Measurements from ENCODE around the gene NPAS1.
"Not testable (repeated sequence)": the region's sequence is repeated elsewhere in the genome, so short reads cannot be mapped to it uniquely, and the experiment has no call there.

Gene NPAS1

DNA sequence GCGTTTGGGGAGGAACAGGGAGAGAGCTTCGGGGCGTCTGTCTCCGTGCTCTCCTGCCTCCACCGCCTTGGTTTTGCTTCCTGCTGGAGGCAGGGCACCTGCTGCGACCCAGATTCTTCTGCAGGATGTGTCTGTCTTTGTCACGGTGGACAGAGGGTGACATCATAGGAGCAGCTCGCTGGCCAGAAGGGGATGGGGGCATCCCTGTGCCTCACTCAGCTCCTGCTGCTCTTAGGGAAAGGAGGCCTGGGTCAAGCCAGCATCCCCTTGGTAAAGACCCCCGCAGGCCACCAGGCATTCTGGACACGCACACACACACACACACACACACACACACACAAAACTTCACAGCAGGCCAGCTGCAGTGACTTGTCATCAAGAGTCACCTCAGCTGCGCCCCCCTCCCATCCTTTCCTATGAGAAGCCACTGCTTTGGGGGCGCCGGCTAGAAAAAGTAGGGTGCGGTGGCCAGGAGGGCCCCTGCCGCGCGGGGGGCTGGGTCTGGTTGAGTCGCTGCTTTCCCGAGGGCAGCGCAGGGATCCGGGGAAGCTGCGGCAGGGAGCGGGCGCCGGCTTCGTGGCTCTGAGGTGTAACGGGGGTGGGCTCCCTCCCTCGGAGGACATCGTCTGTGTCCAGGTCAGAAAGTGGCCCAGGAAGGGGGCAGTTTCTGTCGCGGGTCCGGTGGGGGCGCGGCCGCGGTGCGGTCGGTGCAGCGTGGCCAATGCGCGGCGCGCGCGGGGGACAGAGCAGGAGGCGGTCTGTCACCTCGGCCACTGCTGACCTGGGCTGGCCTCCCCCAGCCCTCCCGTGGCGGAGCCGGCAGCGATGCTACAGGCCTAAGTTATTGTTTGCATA lies 15.8 kb upstream of the NPAS1 start:
- H3K4me3 ChIP-seq (ENCODE audit: low read depth, low read length): no peak overlapping the region
- DNase-seq (ENCODE audit: low read depth, low spot score): no peak
- TF ChIP-seq, protein P1, sequence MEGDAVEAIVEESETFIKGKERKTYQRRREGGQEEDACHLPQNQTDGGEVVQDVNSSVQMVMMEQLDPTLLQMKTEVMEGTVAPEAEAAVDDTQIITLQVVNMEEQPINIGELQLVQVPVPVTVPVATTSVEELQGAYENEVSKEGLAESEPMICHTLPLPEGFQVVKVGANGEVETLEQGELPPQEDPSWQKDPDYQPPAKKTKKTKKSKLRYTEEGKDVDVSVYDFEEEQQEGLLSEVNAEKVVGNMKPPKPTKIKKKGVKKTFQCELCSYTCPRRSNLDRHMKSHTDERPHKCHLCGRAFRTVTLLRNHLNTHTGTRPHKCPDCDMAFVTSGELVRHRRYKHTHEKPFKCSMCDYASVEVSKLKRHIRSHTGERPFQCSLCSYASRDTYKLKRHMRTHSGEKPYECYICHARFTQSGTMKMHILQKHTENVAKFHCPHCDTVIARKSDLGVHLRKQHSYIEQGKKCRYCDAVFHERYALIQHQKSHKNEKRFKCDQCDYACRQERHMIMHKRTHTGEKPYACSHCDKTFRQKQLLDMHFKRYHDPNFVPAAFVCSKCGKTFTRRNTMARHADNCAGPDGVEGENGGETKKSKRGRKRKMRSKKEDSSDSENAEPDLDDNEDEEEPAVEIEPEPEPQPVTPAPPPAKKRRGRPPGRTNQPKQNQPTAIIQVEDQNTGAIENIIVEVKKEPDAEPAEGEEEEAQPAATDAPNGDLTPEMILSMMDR (IDR thresholded peaks at IDR 0.05; ENCODE audit: low read depth, low read length): no peak
- in situ Hi-C loops (cut with HindIII; ENCODE audit: low sequenced_read_pairs): no loop called here

DNA sequence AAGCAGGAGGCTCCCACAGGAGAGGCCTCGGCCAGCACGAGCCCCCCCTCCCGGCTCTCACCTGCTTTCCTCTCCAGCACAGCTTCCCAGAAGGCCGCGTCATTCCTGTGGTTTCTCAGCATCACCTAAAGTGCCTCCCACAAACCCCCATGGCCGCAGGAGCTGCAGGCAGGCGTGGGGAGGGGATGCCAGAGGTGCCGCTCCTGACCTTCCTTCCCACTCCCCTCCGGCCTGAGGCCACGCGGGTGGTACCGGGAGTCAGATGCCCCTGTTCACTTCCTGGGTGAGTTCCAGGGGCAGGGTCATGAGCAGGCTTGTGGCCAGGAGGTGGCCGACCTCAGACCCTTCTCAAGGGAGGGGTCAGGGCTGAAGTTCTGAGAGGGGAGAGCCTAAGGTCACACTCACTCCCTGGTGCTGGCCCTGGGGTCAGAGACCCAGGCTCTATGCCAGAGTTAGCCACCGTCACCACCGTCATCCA lies 14.4 kb upstream of the NPAS1 start:
- no peak overlapping the region for H3K4me3 ChIP-seq (ENCODE audit: low read depth, low read length)
- in situ Hi-C loops (cut with HindIII; ENCODE audit: low sequenced_read_pairs): no loop called here
- no peak for DNase-seq (ENCODE audit: low read depth, low spot score)
- TF ChIP-seq, protein P1 (IDR thresholded peaks at IDR 0.05; ENCODE audit: low read depth, low read length): no peak

DNA sequence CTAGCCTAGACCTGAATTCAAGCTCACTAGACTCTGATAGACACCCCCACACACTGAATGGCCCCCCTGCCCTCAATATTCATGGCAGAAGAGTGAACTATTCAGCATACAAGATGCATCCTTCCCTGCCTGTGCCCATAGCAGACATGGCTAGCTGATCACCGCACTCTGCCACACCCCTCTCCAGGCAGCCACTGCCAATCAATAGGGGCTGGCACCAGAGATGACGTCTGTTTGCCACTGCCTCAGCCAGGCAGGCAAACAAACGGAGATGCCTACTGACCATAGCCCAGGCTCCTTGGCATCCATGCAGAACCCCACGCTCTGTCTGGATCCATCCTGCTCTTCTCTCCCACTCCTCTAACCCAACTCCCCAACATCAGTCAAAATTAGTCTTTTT lies 13.8 kb upstream of the NPAS1 start:
- no peak for DNase-seq (ENCODE audit: low read depth, low spot score)
- TF ChIP-seq, protein P1 (IDR thresholded peaks at IDR 0.05; ENCODE audit: low read depth, low read length): no peak
- in situ Hi-C loops (cut with HindIII; ENCODE audit: low sequenced_read_pairs): no loop called here
- H3K4me3 ChIP-seq (ENCODE audit: low read depth, low read length): no peak overlapping the region

DNA sequence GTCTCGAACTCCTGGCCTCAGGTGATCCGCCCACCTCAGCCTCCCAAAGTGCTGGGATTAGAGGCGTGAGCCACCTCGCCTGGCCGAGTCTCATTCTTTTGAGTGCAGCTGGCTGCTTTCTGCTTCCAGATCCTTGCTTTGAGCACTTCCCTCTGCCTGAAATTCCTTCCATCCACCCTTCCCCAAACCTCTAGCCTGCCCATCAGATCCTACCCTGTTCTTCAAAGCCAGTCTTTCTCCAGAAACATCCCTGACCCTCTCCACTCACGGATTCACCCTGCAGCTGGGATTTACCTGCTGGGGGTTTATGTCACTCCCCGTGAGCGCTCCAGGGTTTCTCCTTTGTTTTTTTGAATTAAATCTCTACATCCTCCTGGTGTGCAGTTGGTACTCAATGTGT lies 13.1 kb upstream of the NPAS1 start:
- no peak for DNase-seq (ENCODE audit: low read depth, low spot score)
- H3K4me3 ChIP-seq (ENCODE audit: low read depth, low read length): no peak overlapping the region
- in situ Hi-C loops (cut with HindIII; ENCODE audit: low sequenced_read_pairs): no loop called here
- TF ChIP-seq, protein P1 (IDR thresholded peaks at IDR 0.05; ENCODE audit: low read depth, low read length): no peak

DNA sequence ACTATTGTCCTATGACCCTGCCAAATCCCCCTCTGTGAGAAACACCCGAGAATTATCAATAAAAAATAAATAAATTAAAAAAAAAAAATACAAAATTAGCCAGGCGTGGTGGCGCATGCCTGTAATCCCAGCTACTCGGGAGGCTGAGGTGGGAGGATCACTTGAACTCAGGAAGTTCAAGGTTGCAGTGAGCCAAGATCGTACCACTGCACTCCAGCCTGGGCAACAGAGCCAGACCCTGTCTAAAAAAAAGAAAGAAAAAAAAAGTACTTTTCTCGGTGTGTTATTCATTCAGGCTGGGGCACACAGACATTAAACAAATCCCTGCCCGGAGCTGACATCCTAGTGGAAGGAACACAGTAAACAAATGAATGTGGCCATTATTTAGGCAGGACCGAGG lies 9.1 kb upstream of the NPAS1 start:
- H3K4me3 ChIP-seq (ENCODE audit: low read depth, low read length); DNase-seq (ENCODE audit: low read depth, low spot score); in situ Hi-C loops (cut with HindIII; ENCODE audit: low sequenced_read_pairs): not testable (repeated sequence)

DNA sequence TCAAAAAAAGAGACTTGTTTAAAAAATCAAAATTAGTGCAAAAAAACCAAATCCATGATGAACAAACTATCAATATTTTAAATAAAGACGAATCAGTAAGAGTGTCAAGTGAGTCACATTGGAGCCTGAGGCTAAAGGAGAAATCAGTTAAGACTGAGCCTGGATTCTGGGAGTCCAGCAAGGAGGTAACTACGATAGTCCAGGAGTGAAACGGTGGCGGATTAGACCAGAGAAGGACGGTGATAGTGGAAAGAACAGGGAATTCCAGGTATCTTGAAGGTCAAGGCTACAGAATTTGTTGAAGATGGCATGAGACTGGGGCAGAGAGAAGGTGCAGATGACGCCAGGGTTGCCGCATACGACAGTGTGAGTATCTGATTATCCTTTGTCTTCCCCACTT lies 7.0 kb upstream of the NPAS1 start:
- no peak overlapping the region for H3K4me3 ChIP-seq (ENCODE audit: low read depth, low read length)
- in situ Hi-C loops (cut with HindIII; ENCODE audit: low sequenced_read_pairs): no loop called here
- DNase-seq (ENCODE audit: low read depth, low spot score): no peak
- TF ChIP-seq, protein P1 (IDR thresholded peaks at IDR 0.05; ENCODE audit: low read depth, low read length): no peak

DNA sequence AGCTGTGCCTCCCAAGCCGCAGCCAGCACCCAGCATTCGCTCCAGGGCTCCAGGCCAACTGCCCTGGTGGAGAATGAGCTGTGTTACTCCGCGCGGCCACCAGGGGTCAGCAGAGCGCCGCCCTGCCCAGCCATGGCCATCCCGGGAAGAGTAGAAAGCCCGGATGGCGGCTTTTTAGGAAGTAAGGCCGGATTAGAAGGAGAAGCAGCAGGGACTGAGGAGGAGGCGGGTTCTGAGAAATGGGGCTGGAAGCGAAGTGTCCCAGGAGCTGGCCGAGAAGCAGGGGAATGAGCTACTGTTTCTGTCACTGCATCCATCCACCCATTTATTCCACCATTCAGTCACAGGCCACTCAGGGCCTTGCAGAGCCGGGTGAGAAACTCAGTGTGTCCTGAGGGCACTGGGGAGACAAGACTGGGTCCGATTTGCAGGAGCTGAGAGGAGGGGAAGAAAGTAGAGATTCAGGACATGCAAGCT lies 6.6 kb upstream of the NPAS1 start:
- TF ChIP-seq, protein P1 (IDR thresholded peaks at IDR 0.05; ENCODE audit: low read depth, low read length): peak; percentile 98

More for the DNA sequence above, 6.6 kb upstream of the NPAS1 start:
- in situ Hi-C loops (cut with HindIII; ENCODE audit: low sequenced_read_pairs): no loop called here
- peak; percentile 58 for DNase-seq (ENCODE audit: low read depth, low spot score)
- H3K4me3 ChIP-seq (ENCODE audit: low read depth, low read length): no peak overlapping the region
